HFFc6 (cell line): Measurements from ENCODE around the gene TPST2. TPM values are rescaled to one million over a fixed set of nuclear protein-coding genes. Genes with fewer than 3 reads are reported as not detected.

Experiments
- DNase-seq: peaks from one replicate; pipeline ENCODE4 v3.0.0-alpha.2; 2018
- H3K27ac Mint-ChIP-seq: 2 replicates; pipeline ENCODE4 v1.8.0; 2020; ENCODE audit warnings: mild to moderate bottlenecking, mixed read lengths
- H3K27me3 Mint-ChIP-seq: 2 replicates; pipeline ENCODE4 v1.8.0; 2021; ENCODE audit warnings: mild to moderate bottlenecking, moderate library complexity, mixed read lengths; ENCODE audit not compliant: insufficient read depth
- H3K36me3 Mint-ChIP-seq: 2 replicates; pipeline ENCODE4 v1.8.0; 2021; ENCODE audit warnings: low read depth, mixed read lengths
- H3K4me1 Mint-ChIP-seq: 2 replicates; pipeline ENCODE4 v1.8.0; 2020; ENCODE audit warnings: low read depth, mixed read lengths
- H3K4me3 Mint-ChIP-seq: 2 replicates; pipeline ENCODE4 v1.8.0; 2020; ENCODE audit warnings: mild to moderate bottlenecking, moderate library complexity, mixed read lengths
- H3K9me3 Mint-ChIP-seq: 2 replicates; pipeline ENCODE4 v1.8.0; 2020; ENCODE audit warnings: mild to moderate bottlenecking, mixed read lengths
- total RNA-seq, 6 experiments: library from RNA; stranded (reverse); fragmentation: NEBNext Ultra II Directional; extraction: Animal tissue kit (Norgen Biotek cat#: 25700); gene quantifications; 2 replicates in 1 of 6; 3 replicates in 5 of 6; pipeline ENCODE4 v1.2.3, GENCODE V29; 2021
- TF ChIP-seq, protein P1 (sequence below): fragments of 200-600 bp; sonication (generic); IDR thresholded peaks from 2 replicates; pipeline ENCODE4 v1.5.0; 2021; ENCODE audit warnings: antibody characterized with exemption, mild to moderate bottlenecking

TPST2 gene
- total RNA-seq, 6 experiments from 2014 or later = 66.8 to 75.5 (median 73.8) TPM

DNA sequence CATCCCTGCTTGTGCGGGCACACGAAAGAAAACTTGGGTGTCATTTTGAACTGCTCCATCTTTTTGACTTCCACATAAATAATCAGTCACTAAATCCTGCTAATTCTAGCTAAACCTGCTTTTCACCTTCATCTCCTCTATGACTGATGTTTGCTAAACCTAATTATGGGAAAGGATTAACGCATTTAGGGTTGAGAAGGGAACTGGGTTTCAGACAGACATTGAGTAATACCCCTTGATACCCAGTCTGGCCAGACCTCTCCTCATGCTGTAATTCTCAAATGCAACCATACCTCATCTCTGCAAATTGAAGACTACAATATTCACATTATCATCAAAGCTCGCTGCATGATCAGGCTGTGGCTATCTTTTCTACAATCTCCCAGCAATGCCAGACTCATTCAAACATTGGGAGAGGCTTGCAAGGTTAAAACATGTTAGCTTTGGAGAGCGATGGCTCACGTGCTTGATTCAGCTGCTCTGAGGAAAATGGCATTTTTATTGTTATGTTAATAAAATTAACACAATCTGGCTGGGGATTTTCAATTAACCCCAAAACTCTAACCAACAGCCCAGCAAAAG lies 108.7 kb downstream of the TPST2 start:
- DNase-seq = no peak
- H3K27me3 Mint-ChIP-seq = no peaks in the 10 kb centered on the region; the same call in 1 of the 2 replicates
- peaks cover 19% of the 10 kb centered on the region for H3K36me3 Mint-ChIP-seq
- no peak overlapping the region; the same call in 1 of the 2 replicates for H3K4me3 Mint-ChIP-seq
- no peaks in the 10 kb centered on the region for H3K9me3 Mint-ChIP-seq
- H3K27ac Mint-ChIP-seq = no peak overlapping the region
- peaks cover 86% of the 10 kb centered on the region for H3K4me1 Mint-ChIP-seq
- TF ChIP-seq, protein P1, sequence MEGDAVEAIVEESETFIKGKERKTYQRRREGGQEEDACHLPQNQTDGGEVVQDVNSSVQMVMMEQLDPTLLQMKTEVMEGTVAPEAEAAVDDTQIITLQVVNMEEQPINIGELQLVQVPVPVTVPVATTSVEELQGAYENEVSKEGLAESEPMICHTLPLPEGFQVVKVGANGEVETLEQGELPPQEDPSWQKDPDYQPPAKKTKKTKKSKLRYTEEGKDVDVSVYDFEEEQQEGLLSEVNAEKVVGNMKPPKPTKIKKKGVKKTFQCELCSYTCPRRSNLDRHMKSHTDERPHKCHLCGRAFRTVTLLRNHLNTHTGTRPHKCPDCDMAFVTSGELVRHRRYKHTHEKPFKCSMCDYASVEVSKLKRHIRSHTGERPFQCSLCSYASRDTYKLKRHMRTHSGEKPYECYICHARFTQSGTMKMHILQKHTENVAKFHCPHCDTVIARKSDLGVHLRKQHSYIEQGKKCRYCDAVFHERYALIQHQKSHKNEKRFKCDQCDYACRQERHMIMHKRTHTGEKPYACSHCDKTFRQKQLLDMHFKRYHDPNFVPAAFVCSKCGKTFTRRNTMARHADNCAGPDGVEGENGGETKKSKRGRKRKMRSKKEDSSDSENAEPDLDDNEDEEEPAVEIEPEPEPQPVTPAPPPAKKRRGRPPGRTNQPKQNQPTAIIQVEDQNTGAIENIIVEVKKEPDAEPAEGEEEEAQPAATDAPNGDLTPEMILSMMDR = no peak

DNA sequence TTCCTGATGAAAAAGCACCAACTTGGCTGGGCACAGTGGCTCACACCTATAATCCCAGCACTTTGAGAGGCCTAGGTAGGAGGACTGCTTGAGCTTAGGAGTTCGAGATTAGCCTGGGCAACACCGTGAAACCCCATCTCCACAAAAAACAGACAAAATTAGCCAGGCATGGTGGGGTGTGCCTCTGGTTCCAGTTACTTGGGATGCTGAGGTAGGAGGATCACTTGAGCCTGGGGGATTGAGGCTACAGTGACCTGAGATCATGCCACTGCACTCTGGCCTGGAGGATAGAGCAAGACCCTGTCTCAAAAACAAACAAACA lies 109.4 kb downstream of the TPST2 start:
- no peaks in the 10 kb centered on the region; the same call in 1 of the 2 replicates for H3K27me3 Mint-ChIP-seq
- H3K36me3 Mint-ChIP-seq = peaks cover 19% of the 10 kb centered on the region
- H3K27ac Mint-ChIP-seq = no peak overlapping the region
- DNase-seq = no peak
- H3K9me3 Mint-ChIP-seq = no peaks in the 10 kb centered on the region
- TF ChIP-seq, protein P1 = no peak
- H3K4me1 Mint-ChIP-seq = peaks cover 80% of the 10 kb centered on the region
- no peak overlapping the region; the same call in 1 of the 2 replicates for H3K4me3 Mint-ChIP-seq

DNA sequence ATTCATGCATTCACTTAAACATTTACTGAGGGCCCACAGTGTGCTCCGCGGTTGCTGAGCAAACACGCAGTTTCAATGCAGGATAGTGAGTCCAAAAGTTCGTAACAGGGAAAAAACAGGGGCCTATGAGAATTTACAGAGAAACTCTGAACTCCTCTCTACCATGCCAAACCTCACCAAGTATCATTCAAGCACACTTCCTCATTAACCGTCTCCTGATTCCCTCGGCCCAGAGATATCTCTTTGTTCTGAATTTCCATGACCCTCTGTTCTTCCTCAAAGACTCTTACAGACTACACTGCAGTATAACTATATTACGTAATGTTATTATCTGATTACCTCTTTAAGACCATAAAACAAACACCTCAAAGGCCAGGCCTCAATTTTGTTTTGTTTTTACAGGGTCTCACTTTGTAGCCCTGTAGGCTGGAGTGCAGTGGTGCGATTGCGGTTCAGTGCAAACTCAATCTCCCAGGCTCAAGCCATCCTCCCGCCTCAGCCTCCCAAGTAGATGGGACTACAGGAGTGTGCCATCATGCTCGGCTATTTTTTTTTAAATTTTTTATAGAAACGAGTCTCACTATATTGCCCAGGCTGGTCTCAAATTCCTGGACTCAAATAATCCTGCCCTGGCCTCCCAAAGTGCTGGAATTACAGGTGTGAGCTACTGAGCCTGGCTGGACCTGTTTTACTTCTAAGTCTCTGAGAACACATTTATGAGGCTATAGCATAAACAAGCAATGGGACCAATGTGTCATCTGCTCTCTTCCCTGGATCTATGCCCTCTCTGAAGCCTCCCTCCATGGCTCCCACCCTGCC lies 109.9 kb downstream of the TPST2 start:
- TF ChIP-seq, protein P1 = no peak
- Mint-ChIP-seq H3K27ac (peak overlapping the region; percentile 0; the same call in 1 of the 2 replicates), H3K4me1 (peaks cover 75% of the 10 kb centered on the region), H3K27me3 (no peaks in the 10 kb centered on the region; the same call in 1 of the 2 replicates), H3K9me3 (no peaks in the 10 kb centered on the region), H3K36me3 (peaks cover 19% of the 10 kb centered on the region), H3K4me3 (peak overlapping the region; percentile 13; the same call in 1 of the 2 replicates)
- no peak for DNase-seq

DNA sequence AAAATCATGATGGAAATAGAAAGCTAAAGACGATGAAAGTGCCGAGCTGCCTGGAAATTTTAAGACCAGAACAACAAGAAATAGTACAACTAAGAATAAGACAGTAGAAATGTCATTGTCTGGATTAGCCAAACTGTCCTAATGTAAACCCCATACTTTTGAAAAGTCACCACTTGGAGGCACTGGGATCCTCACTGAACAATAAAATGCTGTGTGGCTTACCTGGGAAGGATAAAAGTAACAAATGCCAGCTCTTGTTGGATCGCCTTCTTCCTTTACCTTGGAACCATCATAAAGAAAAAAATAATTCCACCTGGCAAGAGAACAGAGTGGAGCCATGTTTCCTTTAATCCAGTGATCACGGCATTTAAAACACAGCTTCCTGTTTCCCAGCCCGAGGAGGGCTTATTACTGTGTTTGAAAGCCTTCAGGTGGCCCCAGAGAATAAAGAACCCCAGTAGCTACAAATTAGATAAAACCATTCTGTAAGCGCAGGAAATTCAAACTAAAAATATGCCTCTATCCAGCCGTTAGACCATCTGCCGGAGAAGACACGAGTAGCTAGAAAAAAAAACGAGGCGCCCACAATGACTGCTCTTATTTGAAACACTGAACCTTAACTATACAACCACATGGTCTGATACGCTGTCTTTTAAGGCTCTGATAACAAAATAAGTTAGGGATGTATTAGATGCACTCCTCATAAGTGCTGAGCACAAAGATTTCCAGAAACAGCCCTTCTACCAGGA lies 110.7 kb downstream of the TPST2 start:
- no peaks in the 10 kb centered on the region for H3K9me3 Mint-ChIP-seq
- peak overlapping the region; percentile 13; the same call in 1 of the 2 replicates for H3K4me3 Mint-ChIP-seq
- H3K4me1 Mint-ChIP-seq = peaks cover 75% of the 10 kb centered on the region

DNA sequence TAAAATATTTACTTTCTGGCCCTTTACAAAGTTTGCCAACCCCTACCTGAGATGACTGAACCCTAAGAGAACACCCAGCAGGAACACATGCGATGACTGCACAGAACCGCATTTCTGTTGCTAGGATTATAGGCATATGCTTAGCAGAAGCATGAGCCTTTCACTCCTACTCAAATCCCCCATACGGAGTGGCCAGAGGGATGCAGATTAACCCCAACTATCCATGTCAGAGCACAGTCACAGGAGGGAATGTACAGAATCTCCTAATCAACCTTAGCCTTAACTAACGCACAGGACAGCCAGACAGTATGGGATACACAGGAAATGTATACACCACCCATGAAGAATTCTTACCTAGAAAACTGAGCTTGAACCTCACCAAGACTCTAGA lies 112.6 kb downstream of the TPST2 start:
- Mint-ChIP-seq H3K4me1 (peaks cover 67% of the 10 kb centered on the region), H3K4me3 (no peak overlapping the region), H3K27me3 (no peaks in the 10 kb centered on the region), H3K27ac (peak overlapping the region; percentile 65), H3K9me3 (no peaks in the 10 kb centered on the region), H3K36me3 (peaks cover 15% of the 10 kb centered on the region)
- TF ChIP-seq, protein P1 = no peak
- DNase-seq = no peak

More for the DNA sequence above, 110.7 kb downstream of the TPST2 start:
- TF ChIP-seq, protein P1 = no peak
- Mint-ChIP-seq H3K36me3 (peaks cover 17% of the 10 kb centered on the region), H3K27me3 (no peaks in the 10 kb centered on the region; the same call in 1 of the 2 replicates), H3K27ac (peak overlapping the region; percentile 0; the same call in 1 of the 2 replicates)
- DNase-seq = no peak
